HCEC 1CT (cell line): Measurements from ENCODE around the gene TERT.

Experiments
- DNase-seq: peaks from one replicate; pipeline ENCODE4 v3.0.0-alpha.2; 2017

TERT gene

DNA sequence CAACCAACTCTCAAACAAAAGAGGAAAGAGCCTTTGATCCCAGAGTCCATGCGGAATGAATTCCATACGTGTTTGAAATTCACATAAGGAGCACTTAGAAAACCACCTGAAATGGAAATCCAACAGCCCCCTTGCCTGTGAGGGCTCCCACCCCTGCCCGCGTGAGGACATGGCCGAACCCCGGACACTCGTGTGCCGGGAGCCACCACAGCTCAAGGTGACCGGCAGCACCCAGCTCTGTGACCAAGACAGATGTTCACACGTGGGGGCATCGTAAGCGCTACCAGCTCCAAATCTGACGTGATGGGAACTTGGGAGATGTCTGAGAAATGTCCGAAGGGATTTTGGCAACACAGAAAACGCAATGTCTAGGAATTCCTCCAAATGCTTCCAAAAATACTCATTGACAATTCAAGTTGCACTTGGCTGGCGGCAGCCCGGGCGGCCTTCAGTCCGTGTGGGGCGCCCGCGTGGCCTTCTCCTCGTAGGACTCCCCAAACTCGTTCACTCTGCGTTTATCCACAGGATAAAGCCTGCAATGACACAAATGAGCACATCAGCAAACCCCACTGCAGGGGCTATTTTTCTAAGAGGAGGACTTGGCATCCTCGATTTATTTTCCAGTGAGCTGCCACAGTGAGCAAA is 23.2 kb upstream of the TERT start:
- DNase-seq: no peak

DNA sequence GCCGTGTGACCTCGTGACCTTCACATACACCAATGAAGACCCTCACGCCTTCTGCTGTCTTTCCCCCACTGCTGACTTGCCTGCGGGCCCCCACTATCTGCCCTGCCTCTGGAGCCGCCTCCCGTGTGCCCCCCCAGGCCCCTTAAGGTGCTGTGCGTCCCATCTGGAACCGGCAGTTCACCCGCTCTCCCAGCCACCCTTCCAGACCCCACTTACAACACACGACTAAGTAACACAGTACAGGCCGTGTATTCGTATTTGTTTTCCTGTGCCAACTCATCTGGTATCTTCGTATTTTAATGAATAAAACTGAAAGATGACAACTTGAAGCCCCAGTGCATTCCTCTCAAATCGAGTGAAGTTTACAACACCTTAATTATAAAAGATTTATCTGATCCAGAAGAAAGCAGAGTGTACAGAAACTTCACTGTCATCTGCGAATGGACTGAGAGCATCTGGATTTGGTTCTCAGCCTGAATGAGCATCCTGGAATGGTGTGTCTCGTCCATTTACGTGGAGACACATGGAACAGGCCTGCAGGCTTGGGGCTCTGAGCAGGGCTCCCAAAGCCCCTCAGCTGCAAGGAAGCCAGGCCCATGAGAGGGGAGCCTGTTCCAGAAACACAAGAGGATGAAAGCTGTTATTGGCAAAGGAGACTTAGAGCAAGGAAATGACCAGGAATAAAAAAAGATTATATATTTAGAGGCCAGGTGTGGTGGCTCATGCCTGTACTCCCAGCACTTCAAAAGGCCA is 21.9 kb upstream of the TERT start:
- DNase-seq: no peak

DNA sequence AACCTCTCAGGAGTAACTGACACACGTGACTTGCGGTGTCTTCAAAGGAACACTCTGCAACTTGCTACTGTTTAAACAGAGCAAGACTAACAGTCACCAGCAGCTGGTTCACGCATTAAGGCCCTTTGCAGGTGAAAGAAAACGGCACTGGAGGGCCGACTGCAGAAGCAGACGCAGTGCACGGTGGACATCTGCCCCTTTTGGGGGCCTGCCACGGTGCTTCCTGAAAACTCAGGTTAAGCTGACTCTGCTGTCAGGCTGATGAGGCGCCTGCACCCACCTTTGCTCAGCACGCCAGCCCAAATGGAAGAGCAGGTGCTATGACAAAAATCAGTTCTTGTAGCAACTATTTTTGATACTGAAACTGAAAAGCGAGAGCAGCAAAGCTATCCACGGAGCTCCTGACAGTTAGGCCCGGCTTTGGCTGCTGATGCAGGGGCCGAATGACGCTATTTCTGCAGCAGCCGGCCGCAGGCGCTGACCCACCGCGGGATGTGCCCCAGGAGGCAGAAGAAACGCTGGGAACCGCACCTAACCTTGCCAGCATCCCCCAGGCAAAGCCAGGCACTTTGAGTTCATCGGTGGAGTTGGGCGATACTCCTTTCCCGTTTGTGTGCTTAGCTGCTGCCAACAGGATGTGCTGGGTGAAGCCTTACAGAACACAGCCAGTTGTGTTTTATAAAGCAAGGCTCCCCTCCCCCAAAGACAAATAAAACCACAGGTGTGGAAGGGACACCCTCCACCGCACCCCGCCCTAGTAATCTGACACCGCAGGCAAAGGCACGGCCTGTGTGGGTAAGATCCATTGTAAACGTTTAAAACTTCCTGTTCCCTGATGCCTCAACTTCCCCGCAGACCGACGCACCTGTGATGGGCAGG is 21.1 kb upstream of the TERT start:
- DNase-seq: no peak

DNA sequence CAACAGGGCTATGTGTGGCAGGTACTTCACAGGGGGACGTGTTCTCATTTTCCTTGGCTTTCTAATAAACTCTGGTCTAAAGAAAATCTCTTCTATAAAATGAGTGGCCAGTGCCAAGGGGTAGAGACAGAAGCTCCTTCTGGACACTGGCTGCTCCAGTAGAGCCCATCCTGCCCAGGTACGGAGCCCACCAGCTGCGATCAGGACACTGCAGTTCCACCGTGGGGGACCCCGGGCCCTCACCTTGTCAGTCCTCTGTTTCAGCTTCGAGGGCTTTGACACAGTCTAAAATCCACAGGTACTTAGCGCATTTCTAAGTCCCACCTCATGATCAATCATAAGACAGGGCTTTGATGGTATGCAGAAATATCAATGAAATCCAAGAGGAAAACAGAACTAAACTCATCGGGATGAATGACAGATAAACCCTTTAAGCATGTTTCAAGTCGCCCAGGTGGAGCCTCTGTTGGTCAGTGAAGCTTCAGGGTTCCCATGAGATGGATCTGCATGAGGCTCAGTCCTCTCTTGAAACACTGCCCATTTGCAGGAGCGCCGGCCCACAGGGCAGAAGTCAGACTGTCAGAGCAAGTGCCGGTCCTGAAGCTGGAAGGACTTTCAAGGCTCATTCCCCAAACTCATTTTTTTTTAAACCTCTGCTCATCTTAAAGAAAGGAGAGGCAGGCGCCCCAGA is 20.3 kb upstream of the TERT start:
- no peak for DNase-seq

DNA sequence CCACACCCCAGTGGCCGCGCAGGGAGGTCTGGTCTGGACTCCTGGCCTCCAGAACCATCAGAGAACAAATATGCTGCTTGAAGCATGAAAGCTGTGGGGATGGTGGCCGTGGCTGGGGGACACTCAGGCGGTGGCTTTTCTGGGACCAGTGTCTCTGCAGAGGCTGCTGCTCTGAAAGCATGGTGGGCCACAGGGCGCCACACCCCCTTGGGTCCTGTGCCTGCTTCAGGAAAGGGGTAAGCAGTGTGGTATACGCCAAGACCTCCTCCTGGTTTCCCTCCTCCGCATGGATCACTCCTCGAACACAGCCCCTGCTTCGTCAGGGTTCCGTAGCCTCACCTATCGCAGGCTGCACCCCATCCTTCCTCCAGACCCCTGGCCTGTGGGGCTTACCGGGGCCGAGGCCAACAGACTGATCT is 19.7 kb upstream of the TERT start:
- DNase-seq: no peak

DNA sequence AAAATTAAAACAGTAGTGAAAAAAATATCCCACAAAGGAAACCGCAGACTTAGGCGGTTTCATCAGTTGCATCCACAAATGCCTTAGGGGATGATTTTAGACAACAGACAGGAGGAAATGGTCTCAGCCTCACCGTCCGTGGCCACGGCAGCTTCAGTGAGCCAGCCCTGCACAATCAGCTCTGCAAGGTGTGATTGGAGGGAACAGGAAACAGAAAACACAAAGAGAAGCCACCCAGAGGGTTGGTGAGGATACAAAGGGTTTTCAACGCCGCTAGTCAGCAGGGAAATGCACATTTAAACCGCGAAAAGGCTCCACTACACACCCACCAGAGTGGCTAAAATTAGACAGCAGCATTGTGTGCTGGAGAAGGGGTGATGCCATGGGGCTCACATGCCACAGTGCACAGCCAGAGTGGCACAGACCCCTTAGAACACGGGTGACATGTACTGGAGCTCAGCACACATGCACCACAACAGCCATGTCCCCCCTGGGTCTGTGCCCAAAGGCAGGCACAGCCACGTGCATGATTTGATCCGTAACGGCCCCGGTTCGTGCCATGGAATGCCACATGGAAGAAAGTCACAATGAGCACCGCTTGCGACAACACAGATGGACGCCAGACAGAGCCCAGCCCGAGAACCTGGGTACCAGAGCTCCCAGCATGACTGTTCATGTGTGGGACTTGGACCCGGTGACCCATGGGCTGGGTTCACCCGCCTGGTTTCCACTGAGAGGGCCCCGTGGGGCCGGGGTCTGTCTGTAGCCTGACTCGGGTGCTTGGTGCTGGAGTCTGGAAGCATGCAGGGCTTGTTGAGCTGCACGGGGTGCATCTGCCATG is 18.3 kb upstream of the TERT start:
- DNase-seq: no peak

DNA sequence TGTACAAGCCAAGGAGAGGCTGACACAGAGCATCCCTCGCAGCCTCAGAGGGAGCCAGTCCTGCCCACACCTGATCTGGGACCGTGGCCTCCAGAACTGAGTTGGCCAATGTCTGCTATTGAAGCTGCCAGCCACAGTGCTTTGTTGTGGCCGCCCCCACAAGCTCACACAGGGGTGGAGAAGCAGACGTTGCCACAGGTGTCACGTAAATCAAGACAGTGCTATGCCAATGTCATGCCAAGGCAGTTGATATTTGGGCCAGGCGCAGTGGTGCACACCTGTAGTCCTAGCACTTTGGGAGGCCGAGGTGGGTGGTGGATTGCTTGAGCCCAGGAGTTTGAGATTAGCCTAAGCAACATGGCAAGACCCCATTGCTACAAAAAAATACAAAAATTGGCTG is 17.3 kb upstream of the TERT start:
- no peak for DNase-seq

DNA sequence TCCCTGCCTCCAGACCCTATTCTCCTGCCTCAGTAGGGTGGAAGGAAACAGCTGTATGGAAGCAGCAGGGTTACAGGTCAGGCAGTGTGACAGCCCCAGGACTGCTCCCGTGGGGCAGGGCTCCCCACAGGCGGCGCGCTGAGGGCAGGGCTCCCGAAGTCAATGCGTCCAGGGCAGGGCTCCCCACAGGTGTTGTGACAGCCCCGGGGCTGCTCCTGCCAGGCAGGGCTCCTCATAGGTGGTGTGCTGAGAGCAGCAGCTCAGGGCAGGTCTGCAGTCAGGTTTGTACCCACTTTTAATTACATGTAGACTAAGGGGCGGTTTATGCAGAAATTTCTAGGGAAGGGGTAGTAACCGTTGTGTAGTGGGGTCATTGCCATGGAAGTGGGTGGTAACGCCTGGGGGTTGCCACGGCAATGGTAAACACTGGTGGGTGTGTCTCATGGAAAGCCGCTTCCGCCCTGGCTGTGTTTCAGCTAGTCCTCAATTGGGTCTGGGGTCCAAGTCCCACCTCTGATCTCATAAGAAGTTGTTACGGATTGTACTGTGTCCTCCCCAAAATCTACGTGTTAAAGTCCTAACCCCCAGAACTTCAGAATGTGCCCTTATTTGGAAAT is 16.7 kb upstream of the TERT start:
- DNase-seq: no peak

DNA sequence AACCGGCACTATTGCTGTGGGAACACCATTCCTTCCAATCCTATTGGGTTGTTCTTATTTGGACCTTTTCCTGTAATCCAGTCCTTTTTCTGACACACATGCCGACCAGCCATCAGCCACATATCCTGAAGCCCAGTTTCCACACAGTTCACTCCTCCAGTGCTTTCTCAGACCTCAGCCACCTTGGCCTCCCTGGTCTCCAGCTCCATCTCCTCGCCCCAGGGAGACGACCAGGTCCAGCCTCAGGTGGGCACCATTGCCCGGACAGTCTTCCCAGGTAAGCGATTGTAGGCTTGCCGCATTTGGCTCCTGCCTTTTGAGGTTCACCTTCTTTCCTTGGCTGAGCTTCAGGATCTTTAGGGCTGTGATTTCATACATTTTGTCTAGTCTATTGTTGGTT is 15.2 kb upstream of the TERT start:
- no peak for DNase-seq

DNA sequence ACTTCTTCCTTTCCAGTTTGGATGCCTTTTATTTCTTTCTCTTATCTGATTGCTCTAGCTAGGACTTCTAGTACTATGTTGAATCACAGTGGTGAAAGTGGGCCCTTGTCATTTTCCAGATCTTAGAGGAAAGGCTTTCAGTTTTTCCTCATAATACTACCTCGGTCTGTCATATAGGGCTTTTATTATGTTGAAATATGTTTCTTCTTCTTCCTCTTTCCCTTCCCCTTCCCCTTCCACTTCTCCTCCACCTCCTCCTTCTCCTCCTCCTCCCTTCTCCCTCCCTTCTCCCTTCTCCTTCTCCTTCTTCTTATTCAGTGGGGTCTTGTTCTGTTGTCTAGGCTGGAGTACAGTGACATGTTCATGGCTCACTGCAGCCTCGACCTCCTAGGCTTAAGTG is 9.2 kb upstream of the TERT start:
- DNase-seq: no peak

DNA sequence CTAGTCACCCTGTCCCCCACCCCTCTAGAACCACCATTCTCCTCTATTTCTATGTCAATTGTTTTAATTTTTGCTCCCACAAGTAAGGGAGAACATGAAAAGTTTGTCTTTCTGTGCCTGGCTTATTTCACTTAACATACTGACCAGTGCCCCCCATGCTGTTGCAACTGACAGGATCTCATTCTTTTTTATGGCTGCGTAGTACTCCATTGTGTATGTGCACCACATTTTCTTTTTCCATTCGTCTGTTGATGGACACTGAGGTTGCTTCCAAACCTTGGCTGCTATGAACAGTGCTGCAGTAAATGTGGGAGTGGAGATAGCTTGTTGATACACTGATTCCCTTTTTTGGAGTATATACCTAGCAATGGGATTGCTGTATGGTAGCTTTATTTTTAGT is 7.4 kb upstream of the TERT start:
- no peak for DNase-seq

DNA sequence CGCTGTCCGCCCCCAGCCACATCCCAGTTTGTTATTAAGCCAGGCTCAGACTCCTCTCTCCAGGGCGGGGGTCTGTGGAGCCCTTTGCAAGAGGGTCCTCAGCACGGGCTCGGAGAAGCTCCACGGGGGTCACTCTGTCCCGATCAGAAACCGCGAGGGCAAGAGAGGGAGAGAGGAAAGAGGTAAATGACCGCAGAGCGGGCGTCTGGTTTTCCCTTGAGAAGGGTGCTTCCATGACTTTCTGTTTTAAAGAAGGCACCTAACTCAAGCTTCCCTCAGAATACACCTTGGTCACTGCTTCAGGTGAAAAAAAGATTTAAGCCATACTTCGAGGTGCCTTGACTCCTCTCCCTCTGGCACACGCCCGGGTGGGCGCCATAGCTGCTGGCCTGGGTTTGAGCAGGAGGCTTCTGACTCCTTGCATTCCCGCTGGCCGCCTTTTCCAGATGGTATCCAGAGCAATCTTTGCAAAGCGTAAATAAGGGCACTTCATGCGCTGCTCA is 5.8 kb upstream of the TERT start:
- no peak for DNase-seq

DNA sequence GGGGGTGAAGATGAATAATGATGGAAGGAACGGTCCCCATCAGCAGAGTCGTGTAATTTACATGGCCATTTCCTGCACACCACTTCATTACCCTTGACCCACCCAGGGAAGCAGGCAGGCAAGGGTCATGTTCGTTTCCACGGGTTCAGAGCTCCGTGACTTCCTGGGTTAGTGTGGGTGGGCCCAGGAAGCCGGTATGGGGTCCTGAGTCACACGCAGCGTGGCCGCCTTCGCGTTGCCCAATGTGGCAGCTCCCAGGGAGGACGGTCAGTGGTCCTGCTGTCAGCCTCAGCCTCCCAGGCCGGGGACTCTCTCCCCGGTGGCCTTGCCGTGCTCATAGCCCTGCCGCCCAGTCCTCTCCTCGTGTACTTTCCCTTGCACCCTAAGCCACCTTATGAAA is 5.1 kb upstream of the TERT start:
- no peak for DNase-seq

DNA sequence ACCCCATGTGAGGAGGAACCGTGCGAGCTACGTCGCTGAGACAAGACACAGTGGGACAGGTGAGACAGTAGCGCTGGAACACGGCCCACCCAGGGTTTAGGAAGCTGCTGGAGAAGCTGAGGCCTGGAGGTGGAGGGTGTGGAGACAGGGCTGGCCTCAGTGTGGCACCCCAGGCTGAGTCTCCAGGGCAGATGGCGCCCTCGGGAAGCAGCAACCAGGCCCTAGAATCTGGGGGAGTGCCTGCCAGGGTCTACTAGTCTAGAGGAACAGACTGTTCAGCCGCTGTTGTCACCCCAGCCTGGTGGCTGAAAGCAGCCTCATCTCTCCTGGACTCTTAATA is 4.6 kb upstream of the TERT start:
- DNase-seq: no peak

DNA sequence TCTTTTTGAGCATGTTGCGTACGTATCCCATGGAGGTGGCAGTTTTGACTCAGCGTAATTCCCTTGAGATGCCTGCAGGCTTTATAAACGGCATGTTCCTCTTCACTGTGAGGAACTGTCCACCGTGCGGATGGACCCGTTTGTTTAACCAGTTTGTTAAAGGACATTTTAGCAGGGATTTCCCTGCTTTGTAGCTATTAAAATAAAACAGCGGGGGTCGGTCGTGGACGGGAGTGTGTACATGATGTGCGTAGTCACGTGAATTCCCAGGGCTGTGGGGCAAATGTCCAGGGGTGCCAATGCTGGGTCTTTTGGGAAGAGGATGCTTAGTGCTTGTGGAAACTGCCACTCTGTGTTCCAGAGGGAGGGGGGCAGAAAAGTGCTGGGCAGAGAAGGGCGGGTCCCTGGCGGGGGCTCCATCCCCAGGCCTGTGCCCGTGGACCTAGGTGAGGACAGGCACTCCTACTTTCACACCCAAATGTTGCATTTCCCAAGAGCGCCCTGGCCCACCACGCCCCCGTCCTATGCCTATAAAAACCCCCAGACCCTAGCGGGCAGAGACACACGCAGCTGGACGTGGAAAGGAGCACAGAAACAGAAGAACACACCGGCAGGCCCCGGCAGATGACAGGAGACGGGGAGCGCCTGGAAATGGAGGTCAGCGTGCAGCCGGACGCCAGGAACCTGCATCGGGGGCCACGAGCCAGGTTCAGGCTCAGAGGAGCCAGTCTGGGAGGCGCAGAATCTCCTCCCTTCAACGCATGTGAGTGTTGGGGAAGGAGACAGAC is 4.0 kb upstream of the TERT start:
- DNase-seq: no peak

DNA sequence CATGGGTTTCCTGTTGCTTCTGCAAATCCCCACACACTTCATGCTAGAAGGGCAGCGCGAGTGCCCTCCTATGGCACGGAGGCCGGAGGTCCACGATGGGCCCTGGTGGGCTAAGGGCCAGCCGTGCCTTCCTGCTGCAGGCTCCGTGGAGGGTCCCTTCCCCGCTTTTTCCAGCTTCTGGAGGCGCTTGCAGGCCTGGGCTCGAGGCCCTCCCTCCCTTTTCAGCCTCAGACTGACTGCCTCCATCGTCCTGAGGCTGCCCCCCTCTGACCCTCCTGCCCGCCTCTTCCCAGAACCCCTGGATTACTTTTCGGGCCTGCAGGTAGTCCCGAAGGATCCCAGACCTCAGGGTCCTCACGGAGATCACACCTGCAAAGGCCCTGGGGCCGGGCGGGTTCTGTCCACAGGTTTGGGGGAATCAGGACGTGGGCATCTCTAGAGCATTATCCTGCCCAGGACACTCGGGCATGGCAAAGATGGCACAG is 3.2 kb upstream of the TERT start:
- no peak for DNase-seq

DNA sequence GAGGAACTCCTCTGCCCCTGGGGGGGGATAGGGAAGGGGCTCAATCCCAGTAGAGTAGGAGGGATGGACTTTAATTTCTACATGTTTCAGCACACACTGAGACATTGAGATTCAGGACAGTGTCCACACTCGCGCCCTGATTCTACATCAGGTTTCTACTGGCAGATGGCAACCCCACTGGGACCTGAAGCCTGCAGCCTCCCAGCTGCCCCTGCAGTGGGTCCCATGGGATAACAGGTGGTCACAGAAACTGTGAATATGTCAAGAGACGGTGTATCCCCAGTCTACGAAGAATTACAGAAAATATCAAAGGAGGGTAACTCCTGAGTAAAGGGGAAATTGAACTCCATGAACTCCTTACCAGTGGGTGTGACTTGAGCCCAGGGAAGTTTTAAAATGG is 2.4 kb upstream of the TERT start:
- DNase-seq: no peak

DNA sequence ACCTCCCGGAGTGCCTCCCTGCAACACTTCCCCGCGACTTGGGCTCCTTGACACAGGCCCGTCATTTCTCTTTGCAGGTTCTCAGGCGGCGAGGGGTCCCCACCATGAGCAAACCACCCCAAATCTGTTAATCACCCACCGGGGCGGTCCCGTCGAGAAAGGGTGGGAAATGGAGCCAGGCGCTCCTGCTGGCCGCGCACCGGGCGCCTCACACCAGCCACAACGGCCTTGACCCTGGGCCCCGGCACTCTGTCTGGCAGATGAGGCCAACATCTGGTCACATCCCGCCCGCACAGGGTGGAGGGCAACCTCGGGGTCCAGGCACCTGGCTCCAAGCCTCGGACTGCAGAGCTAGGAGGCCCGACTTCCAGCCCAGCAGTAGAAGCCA is 776 bp upstream of the TERT start:
- no peak for DNase-seq

DNA sequence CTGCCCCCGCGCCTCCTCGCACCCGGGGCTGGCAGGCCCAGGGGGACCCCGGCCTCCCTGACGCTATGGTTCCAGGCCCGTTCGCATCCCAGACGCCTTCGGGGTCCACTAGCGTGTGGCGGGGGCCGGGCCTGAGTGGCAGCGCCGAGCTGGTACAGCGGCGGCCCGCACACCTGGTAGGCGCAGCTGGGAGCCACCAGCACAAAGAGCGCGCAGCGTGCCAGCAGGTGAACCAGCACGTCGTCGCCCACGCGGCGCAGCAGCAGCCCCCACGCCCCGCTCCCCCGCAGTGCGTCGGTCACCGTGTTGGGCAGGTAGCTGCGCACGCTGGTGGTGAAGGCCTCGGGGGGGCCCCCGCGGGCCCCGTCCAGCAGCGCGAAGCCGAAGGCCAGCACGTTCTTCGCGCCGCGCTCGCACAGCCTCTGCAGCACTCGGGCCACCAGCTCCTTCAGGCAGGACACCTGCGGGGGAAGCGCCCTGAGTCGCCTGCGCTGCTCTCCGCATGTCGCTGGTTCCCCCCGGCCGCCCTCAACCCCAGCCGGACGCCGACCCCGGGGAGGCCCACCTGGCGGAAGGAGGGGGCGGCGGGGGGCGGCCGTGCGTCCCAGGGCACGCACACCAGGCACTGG is 548 bp downstream of the TERT start:
- no peak for DNase-seq
